HG03045 (cell line): ENCODE data around the gene DMBX1.

Experiments used
- ATAC-seq: cut with Tn5 transposase; IDR thresholded peaks from one replicate; pipeline ENCODE4 v1.9.1; 2021; ENCODE audit warnings: mild to moderate bottlenecking, moderate library complexity; ENCODE audit not compliant: unreplicated experiment

DMBX1 gene

GRCh38 chr1:46480959-46481646 lies 8.5 kb upstream of the DMBX1 start:
- ATAC-seq, result no peak

GRCh38 chr1:46481961-46482360 lies 7.7 kb upstream of the DMBX1 start:
- ATAC-seq, result no peak

GRCh38 chr1:46483589-46483988 lies 6.0 kb upstream of the DMBX1 start:
- no peak for ATAC-seq

- no peak for ATAC-seq
Measured at GRCh38 chr1:46484783-46485490, 4.7 kb upstream of the DMBX1 start.

GRCh38 chr1:46485564-46486431 lies 3.8 kb upstream of the DMBX1 start:
- ATAC-seq, result no peak

- no peak for ATAC-seq
Measured at GRCh38 chr1:46486432-46487015, 3.1 kb upstream of the DMBX1 start.

GRCh38 chr1:46487818-46488218 lies 1.8 kb upstream of the DMBX1 start:
- no peak for ATAC-seq

- no peak for ATAC-seq
Measured at GRCh38 chr1:46488343-46489168, 1.1 kb upstream of the DMBX1 start.

GRCh38 chr1:46489169-46489637 lies 433 bp upstream of the DMBX1 start:
- no peak for ATAC-seq

GRCh38 chr1:46490406-46490655 lies 695 bp downstream of the DMBX1 start:
- no peak for ATAC-seq

- ATAC-seq, result no peak
Measured at GRCh38 chr1:46490656-46491442, 1.2 kb downstream of the DMBX1 start.

GRCh38 chr1:46491443-46492268 lies 2.0 kb downstream of the DMBX1 start:
- no peak for ATAC-seq

GRCh38 chr1:46492269-46492853 lies 2.7 kb downstream of the DMBX1 start:
- ATAC-seq, result no peak

- ATAC-seq, result no peak
Measured at GRCh38 chr1:46492871-46493270, 3.2 kb downstream of the DMBX1 start.

- no peak for ATAC-seq
Measured at GRCh38 chr1:46493316-46494032, 3.8 kb downstream of the DMBX1 start.

GRCh38 chr1:46494910-46495309 lies 5.3 kb downstream of the DMBX1 start:
- ATAC-seq, result no peak

GRCh38 chr1:46495778-46496177 lies 6.1 kb downstream of the DMBX1 start:
- no peak for ATAC-seq

- no peak for ATAC-seq
Measured at GRCh38 chr1:46496505-46496904, 6.9 kb downstream of the DMBX1 start.
